ENCODE measurements around the gene ZGLP1.

GRCh38 chr19:10291554-10292205 lies 17.9 kb downstream of the ZGLP1 start:
- TF ChIP-seq CTCF (IDR thresholded peaks at IDR 0.05) (no peak), POLR2A (IDR thresholded peaks at IDR 0.05) (no peak)
